ENCODE measurements around the gene LGR5.
"Not testable (repeated sequence)": the region's sequence is repeated elsewhere in the genome, so short reads cannot be mapped to it uniquely, and the experiment has no call there.

The LGR5 gene

GRCh38 chr12:71536279-71536938 lies 96.8 kb downstream of the LGR5 start:
- H3K9me3 ChIP-seq (ENCODE audit: control insufficient read depth, insufficient read depth, low read length): no peaks in the 10 kb centered on the region
- no peak overlapping the region for H3K9ac ChIP-seq (ENCODE audit: low read depth, low read length)
- H3K36me3 ChIP-seq (ENCODE audit: insufficient read depth, low read length): no peaks in the 10 kb centered on the region
- H3K4me1 ChIP-seq (ENCODE audit: insufficient read depth, low read length): no peaks in the 10 kb centered on the region

DNA sequence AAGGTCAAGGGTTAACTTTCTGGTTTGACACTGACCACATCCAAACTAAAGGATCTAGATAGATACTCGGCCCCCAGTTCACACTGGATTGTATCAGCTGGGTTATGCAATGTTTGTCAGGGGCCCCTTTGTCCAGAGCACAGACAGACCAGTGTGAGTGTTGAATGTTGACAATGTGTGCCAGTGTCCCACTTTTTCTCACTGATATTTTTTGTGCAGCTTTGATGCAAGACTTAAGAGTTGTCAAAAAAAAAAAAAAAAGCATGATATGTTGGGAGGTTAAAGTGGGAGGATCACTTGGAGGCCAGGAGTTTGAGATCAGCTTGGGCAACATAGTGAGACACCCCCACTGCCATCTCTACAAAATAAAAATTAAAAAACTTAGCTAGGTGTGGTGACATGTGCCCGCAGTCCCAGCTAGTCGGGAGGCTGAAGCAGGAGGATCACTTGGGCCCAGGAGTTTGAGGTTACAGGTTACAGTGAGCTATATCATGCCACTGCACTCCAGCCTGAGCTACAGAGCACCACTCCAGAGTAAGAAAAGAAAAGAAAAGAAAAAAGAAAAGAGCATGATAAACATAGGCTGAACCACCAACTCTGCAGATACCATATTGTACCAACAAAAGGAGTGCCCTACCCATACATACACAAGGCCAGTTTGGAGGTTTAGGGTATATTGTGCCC lies 97.5 kb downstream of the LGR5 start:
- Histone ChIP-seq H3K36me3 (ENCODE audit: insufficient read depth, low read length) (no peaks in the 10 kb centered on the region), H3K9ac (ENCODE audit: low read depth, low read length) (no peak overlapping the region), H3K9me3 (ENCODE audit: control insufficient read depth, insufficient read depth, low read length) (no peaks in the 10 kb centered on the region), H3K4me1 (ENCODE audit: insufficient read depth, low read length) (no peaks in the 10 kb centered on the region)

GRCh38 chr12:71538807-71539206 lies 99.2 kb downstream of the LGR5 start:
- Histone ChIP-seq H3K4me1 (ENCODE audit: insufficient read depth, low read length) (no peaks in the 10 kb centered on the region), H3K9ac (ENCODE audit: low read depth, low read length) (no peak overlapping the region), H3K36me3 (ENCODE audit: insufficient read depth, low read length) (no peaks in the 10 kb centered on the region)

DNA sequence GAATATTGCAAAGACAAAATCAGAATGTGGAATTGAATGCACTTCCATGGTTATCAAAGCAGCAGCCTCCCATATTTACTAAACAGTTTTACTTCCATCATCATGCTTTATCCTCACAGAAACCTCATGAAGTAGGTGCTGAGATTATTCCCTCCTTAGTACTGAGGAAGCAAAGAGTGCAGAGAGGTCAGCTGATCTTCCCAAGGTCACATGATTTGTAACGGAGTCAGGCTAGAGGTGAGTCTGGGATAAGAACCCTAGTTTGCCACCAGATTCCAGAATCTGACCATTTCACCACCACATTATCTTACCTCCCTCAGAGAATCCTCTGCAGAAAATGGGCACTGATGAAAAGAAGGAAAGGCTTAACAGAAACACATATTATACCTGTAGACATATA lies 102.0 kb downstream of the LGR5 start:
- no peak overlapping the region for H3K9ac ChIP-seq (ENCODE audit: low read depth, low read length)
- no peaks in the 10 kb centered on the region for H3K36me3 ChIP-seq (ENCODE audit: insufficient read depth, low read length)
- no peaks in the 10 kb centered on the region for H3K9me3 ChIP-seq (ENCODE audit: control insufficient read depth, insufficient read depth, low read length)
- H3K4me1 ChIP-seq (ENCODE audit: insufficient read depth, low read length): no peaks in the 10 kb centered on the region

More at GRCh38 chr12:71538807-71539206, 99.2 kb downstream of the LGR5 start:
- no peaks in the 10 kb centered on the region for H3K9me3 ChIP-seq (ENCODE audit: control insufficient read depth, insufficient read depth, low read length)

DNA sequence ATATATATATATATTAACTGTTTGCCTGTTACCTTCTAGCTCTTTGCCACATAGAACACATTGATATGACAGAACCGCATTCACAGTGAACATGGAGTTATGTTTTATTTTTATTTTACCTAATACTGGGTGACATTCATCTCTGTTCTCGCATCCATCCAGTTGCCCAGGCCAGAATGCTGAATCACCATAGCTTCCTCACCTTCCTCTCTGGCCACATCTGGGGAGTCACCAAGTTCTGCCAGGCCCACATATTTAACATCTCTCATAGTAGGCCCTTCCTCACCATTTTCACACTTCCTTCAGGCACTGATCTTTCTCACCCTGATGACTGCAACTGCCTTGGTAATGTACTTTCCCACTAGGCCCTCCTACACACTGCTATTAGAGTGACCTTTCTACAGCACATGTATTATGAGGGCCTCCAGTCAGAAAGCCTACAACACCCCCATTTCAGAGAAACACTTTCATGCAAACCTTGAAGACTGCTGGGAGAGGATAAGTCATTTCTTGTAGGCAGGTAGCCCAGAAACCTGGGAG lies 106.8 kb downstream of the LGR5 start:
- no peak overlapping the region for H3K9ac ChIP-seq (ENCODE audit: low read depth, low read length)
- H3K4me1 ChIP-seq (ENCODE audit: insufficient read depth, low read length): no peaks in the 10 kb centered on the region
- no peaks in the 10 kb centered on the region for H3K9me3 ChIP-seq (ENCODE audit: control insufficient read depth, insufficient read depth, low read length)
- no peaks in the 10 kb centered on the region for H3K36me3 ChIP-seq (ENCODE audit: insufficient read depth, low read length)

DNA sequence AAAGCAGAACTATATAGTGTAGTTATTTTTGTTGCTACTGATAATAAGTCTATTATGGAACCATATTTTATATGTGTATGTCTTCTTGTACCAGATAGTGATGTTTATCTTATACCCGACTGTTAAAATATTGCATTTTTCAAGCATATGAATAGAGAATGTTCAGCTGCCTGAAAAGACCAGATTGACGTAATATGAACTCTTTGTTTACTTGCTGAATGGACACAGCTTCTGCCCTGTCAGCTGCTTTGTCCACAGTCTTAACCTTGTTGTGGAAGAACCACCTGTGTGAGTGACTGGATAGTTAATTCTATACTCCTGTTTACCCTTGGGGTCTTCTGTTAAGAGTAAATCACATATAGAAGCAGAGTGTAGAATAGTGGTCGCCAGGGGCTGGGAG lies 109.3 kb downstream of the LGR5 start:
- H3K9ac ChIP-seq (ENCODE audit: low read depth, low read length): no peak overlapping the region
- no peaks in the 10 kb centered on the region for H3K36me3 ChIP-seq (ENCODE audit: insufficient read depth, low read length)
- H3K4me1 ChIP-seq (ENCODE audit: insufficient read depth, low read length): no peaks in the 10 kb centered on the region
- H3K9me3 ChIP-seq (ENCODE audit: control insufficient read depth, insufficient read depth, low read length): no peaks in the 10 kb centered on the region

DNA sequence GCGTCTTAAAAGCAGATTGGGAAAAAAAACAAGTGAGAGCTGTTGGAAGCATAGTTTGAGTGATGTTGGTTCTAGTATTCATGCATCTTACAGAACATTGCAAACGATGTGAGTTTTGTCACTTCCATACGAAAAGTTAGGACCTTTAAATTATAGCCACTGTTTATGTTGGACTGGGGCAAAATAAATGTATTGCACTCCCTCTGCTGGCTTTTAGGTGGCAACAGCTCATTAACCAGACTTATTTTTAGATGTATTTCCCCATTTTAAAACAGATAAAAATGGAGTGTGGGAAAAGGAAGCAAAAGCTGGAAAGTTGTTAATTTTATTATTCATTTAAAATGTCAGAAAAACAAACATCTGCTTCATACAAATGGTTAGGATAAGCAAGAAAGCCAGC lies 111.9 kb downstream of the LGR5 start:
- H3K9ac ChIP-seq (ENCODE audit: low read depth, low read length): no peak overlapping the region
- H3K36me3 ChIP-seq (ENCODE audit: insufficient read depth, low read length): no peaks in the 10 kb centered on the region
- peaks cover 3% of the 10 kb centered on the region; the same call in 1 of the 2 replicates for H3K4me1 ChIP-seq (ENCODE audit: insufficient read depth, low read length)
- H3K9me3 ChIP-seq (ENCODE audit: control insufficient read depth, insufficient read depth, low read length): no peaks in the 10 kb centered on the region

- H3K9me3 ChIP-seq (ENCODE audit: control insufficient read depth, insufficient read depth, low read length): no peaks in the 10 kb centered on the region
- H3K36me3 ChIP-seq (ENCODE audit: insufficient read depth, low read length): no peaks in the 10 kb centered on the region
- peaks cover 16% of the 10 kb centered on the region for H3K4me1 ChIP-seq (ENCODE audit: insufficient read depth, low read length)
- no peak overlapping the region for H3K9ac ChIP-seq (ENCODE audit: low read depth, low read length)
Observed at GRCh38 chr12:71552728-71553501, 113.3 kb downstream of the LGR5 start.

DNA sequence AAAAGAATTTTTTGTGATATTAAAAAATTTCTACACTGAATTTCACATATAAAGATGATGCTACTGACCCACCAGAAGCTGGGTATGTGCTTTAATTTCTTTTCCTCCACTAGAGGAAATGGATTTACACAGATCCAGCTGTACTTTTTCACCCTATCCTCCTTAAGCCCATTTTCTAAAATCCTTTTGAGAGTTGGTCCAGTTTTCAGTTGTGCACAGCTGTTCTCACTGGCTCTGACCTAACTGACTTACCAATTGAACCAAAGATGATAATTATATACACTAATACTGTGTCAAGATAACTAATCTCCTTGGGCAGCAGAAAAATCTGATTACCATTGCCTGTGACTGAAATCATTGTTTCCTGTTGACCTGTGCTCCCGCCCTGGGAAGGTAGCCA lies 115.6 kb downstream of the LGR5 start:
- H3K9ac ChIP-seq (ENCODE audit: low read depth, low read length): no peak overlapping the region
- no peaks in the 10 kb centered on the region for H3K36me3 ChIP-seq (ENCODE audit: insufficient read depth, low read length)
- no peaks in the 10 kb centered on the region for H3K9me3 ChIP-seq (ENCODE audit: control insufficient read depth, insufficient read depth, low read length)
- H3K4me1 ChIP-seq (ENCODE audit: insufficient read depth, low read length): peaks cover 18% of the 10 kb centered on the region

GRCh38 chr12:71555789-71556188 lies 116.2 kb downstream of the LGR5 start:
- H3K4me1 ChIP-seq (ENCODE audit: insufficient read depth, low read length): peaks cover 18% of the 10 kb centered on the region
- not testable (repeated sequence) for H3K9me3 ChIP-seq (ENCODE audit: control insufficient read depth, insufficient read depth, low read length); H3K9ac ChIP-seq (ENCODE audit: low read depth, low read length); H3K36me3 ChIP-seq (ENCODE audit: insufficient read depth, low read length)

DNA sequence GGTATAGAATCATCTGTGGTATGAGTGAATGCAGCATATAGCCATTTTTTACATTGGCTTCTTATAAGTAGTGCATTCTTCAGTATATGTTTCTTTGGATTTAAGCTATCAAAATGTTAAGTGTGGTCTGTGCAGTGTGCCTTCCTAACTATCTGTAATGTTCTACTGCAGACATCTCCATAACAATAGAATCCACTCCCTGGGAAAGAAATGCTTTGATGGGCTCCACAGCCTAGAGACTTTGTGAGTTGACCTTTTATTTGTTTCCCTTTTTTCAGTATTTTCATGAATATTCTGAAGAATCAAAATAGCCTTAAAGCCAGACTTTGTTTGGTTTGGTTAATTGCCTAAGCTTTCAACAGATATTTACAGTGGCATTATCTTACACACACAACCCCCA lies 116.8 kb downstream of the LGR5 start:
- H3K9ac ChIP-seq (ENCODE audit: low read depth, low read length): no peak overlapping the region
- no peaks in the 10 kb centered on the region for H3K36me3 ChIP-seq (ENCODE audit: insufficient read depth, low read length)
- H3K9me3 ChIP-seq (ENCODE audit: control insufficient read depth, insufficient read depth, low read length): no peaks in the 10 kb centered on the region
- H3K4me1 ChIP-seq (ENCODE audit: insufficient read depth, low read length): peaks cover 18% of the 10 kb centered on the region

GRCh38 chr12:71556875-71557274 lies 117.3 kb downstream of the LGR5 start:
- no peaks in the 10 kb centered on the region for H3K9me3 ChIP-seq (ENCODE audit: control insufficient read depth, insufficient read depth, low read length)
- H3K4me1 ChIP-seq (ENCODE audit: insufficient read depth, low read length): peaks cover 18% of the 10 kb centered on the region
- no peak overlapping the region for H3K9ac ChIP-seq (ENCODE audit: low read depth, low read length)
- no peaks in the 10 kb centered on the region for H3K36me3 ChIP-seq (ENCODE audit: insufficient read depth, low read length)

DNA sequence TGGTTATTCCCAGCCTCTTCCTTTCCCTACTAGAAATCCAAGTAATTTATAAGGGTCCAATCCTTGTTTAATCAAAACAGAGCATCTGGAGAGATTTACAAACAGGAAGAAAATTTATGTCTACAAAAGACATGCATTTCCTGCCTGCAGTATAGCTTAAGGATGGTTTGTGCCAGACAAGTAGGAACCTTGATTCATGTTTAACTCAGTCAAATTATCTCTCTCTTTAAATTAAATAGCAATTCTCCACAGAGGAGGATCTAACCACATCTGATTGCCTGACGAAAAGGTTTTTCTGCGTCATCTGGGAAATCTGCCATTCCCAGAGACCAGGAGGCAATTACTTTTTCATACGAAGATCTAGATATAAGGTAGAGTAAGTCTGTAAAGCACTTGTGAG lies 118.8 kb downstream of the LGR5 start:
- Histone ChIP-seq H3K36me3 (ENCODE audit: insufficient read depth, low read length) (no peaks in the 10 kb centered on the region), H3K9ac (ENCODE audit: low read depth, low read length) (no peak overlapping the region), H3K4me1 (ENCODE audit: insufficient read depth, low read length) (peaks cover 27% of the 10 kb centered on the region), H3K9me3 (ENCODE audit: control insufficient read depth, insufficient read depth, low read length) (no peaks in the 10 kb centered on the region)

GRCh38 chr12:71562676-71563595 lies 123.3 kb downstream of the LGR5 start:
- Histone ChIP-seq H3K9ac (ENCODE audit: low read depth, low read length) (no peak overlapping the region), H3K36me3 (ENCODE audit: insufficient read depth, low read length) (no peaks in the 10 kb centered on the region), H3K9me3 (ENCODE audit: control insufficient read depth, insufficient read depth, low read length) (no peaks in the 10 kb centered on the region), H3K4me1 (ENCODE audit: insufficient read depth, low read length) (peaks cover 12% of the 10 kb centered on the region)
